WTC11 (cell line): ENCODE data around the gene WNT1. TPM values are rescaled to one million over a fixed set of nuclear protein-coding genes. Genes with fewer than 3 reads are reported as not detected.

ENCODE experiments used
- ATAC-seq: fragments of 200-7000 bp; cut with Tn5 transposase; 2 replicates; pipeline ENCODE4 v1.10.0; 2021; ENCODE audit warnings: mild to moderate bottlenecking, moderate library complexity
- CTCF ChIA-PET: fragments of 300-600 bp; sonication (Branson Sonifier 250); formaldehyde crosslinking; loops from one replicate; lab custom pipeline; 2021; ENCODE audit warnings: antibody characterized with exemption; lab: Charles Lee
- POLR2A ChIA-PET: fragments of 350-600 bp; sonication (Branson Sonifier 250); formaldehyde crosslinking; loops from one replicate; lab custom pipeline; 2021; ENCODE audit warnings: antibody characterized with exemption; lab: Charles Lee
- DNase-seq: peaks from one replicate; pipeline ENCODE4 v3.0.0; 2021; ENCODE audit warnings: low spot score
- H3K27ac Mint-ChIP-seq: 2 replicates; pipeline ENCODE4 v1.8.0; 2021; ENCODE audit warnings: mixed read lengths
- H3K27me3 Mint-ChIP-seq: 2 replicates; pipeline ENCODE4 v1.8.0; 2021; ENCODE audit warnings: low read depth, mild to moderate bottlenecking, moderate library complexity, mixed read lengths
- H3K36me3 Mint-ChIP-seq: 2 replicates; pipeline ENCODE4 v1.8.0; 2021; ENCODE audit warnings: mixed read lengths
- H3K4me1 Mint-ChIP-seq: 2 replicates; pipeline ENCODE4 v1.8.0; 2022; ENCODE audit warnings: mixed read lengths
- H3K4me3 Mint-ChIP-seq: 2 replicates; pipeline ENCODE4 v1.8.0; 2021; ENCODE audit warnings: mild to moderate bottlenecking, moderate library complexity, mixed read lengths
- H3K9me3 Mint-ChIP-seq: 2 replicates; pipeline ENCODE4 v1.8.0; 2021; ENCODE audit warnings: mixed read lengths
- ATF6 ChIP-seq: sonication (generic); formaldehyde crosslinking; IDR thresholded peaks from 2 replicates; pipeline ENCODE4 v1.8.1; 2023; ENCODE audit warnings: mild to moderate bottlenecking, missing genetic modification reagents
- CREM ChIP-seq: sonication (generic); formaldehyde crosslinking; IDR thresholded peaks from 2 replicates; pipeline ENCODE4 v1.8.1; 2022; ENCODE audit warnings: mild to moderate bottlenecking, missing genetic modification reagents, moderate library complexity
- CTCF ChIP-seq: fragments of 200-600 bp; IDR thresholded peaks from 2 replicates; pipeline ENCODE4 v1.8.0; 2022; ENCODE audit warnings: antibody characterized with exemption
- FOXP4 ChIP-seq: sonication (generic); formaldehyde crosslinking; IDR thresholded peaks from 2 replicates; pipeline ENCODE4 v1.8.0; 2022; ENCODE audit warnings: mild to moderate bottlenecking, missing genetic modification reagents
- HMGXB4 ChIP-seq: sonication (generic); formaldehyde crosslinking; IDR thresholded peaks from 2 replicates; pipeline ENCODE4 v1.8.1; 2023; ENCODE audit warnings: mild to moderate bottlenecking, moderate library complexity, missing genetic modification reagents
- JAZF1 ChIP-seq: fragments of 250-450 bp; sonication (Bioruptor Pico); IDR thresholded peaks from 2 replicates; pipeline ENCODE4 v1.9.0; 2021; ENCODE audit warnings: moderate library complexity, mild to moderate bottlenecking, inconsistent platforms
- TEAD4 ChIP-seq: sonication (generic); formaldehyde crosslinking; IDR thresholded peaks from 2 replicates; pipeline ENCODE4 v1.8.0; 2022; ENCODE audit warnings: mild to moderate bottlenecking, missing genetic modification reagents
- TP53 ChIP-seq: sonication (generic); formaldehyde crosslinking; IDR thresholded peaks from 2 replicates; pipeline ENCODE4 v1.8.1; 2023; ENCODE audit warnings: mild to moderate bottlenecking, missing genetic modification reagents
- ZBTB21 ChIP-seq: sonication (generic); formaldehyde crosslinking; IDR thresholded peaks from 2 replicates; pipeline ENCODE4 v1.8.1; 2023; ENCODE audit warnings: mild to moderate bottlenecking, missing genetic modification reagents, borderline replicate concordance
- ZNF423 ChIP-seq: fragments of 250-450 bp; sonication (Bioruptor Pico); IDR thresholded peaks from 2 replicates; pipeline ENCODE4 v2.1.2; 2022; ENCODE audit warnings: mild to moderate bottlenecking, moderate library complexity
- total RNA-seq: library from RNA; stranded (reverse); gene quantifications from 3 replicates; pipeline ENCODE4 v1.2.3, GENCODE V29; 2021
- TF ChIP-seq, protein P1 (sequence below): sonication (generic); formaldehyde crosslinking; IDR thresholded peaks from 2 replicates; pipeline ENCODE4 v1.8.1; 2022; ENCODE audit warnings: low read depth, mild to moderate bottlenecking, moderate library complexity, missing genetic modification reagents, borderline replicate concordance
- TF ChIP-seq, protein P2 (sequence below): sonication (generic); formaldehyde crosslinking; IDR thresholded peaks from 2 replicates; pipeline ENCODE4 v1.8.1; 2022; ENCODE audit warnings: mild to moderate bottlenecking, moderate library complexity, missing genetic modification reagents
- TF ChIP-seq, protein P3 (sequence below): sonication (generic); formaldehyde crosslinking; IDR thresholded peaks from 2 replicates; pipeline ENCODE4 v1.8.0; 2022; ENCODE audit warnings: mild to moderate bottlenecking, missing genetic modification reagents
- TF ChIP-seq, protein P4 (sequence below): sonication (generic); formaldehyde crosslinking; conservative IDR thresholded peaks from 2 replicates; pipeline ENCODE4 v1.8.1; 2022; ENCODE audit warnings: mild to moderate bottlenecking, missing genetic modification reagents
- TF ChIP-seq, protein P5 (sequence below): sonication (generic); formaldehyde crosslinking; IDR thresholded peaks from 2 replicates; pipeline ENCODE4 v1.8.1; 2023; ENCODE audit warnings: mild to moderate bottlenecking, missing genetic modification reagents, moderate library complexity
- TF ChIP-seq, protein P6 (sequence below): sonication (generic); formaldehyde crosslinking; IDR thresholded peaks from 2 replicates; pipeline ENCODE4 v1.8.0; 2022; ENCODE audit warnings: mild to moderate bottlenecking, missing genetic modification reagents

The WNT1 gene
- total RNA-seq, 1 experiment from 2014 or later: not detected

DNA sequence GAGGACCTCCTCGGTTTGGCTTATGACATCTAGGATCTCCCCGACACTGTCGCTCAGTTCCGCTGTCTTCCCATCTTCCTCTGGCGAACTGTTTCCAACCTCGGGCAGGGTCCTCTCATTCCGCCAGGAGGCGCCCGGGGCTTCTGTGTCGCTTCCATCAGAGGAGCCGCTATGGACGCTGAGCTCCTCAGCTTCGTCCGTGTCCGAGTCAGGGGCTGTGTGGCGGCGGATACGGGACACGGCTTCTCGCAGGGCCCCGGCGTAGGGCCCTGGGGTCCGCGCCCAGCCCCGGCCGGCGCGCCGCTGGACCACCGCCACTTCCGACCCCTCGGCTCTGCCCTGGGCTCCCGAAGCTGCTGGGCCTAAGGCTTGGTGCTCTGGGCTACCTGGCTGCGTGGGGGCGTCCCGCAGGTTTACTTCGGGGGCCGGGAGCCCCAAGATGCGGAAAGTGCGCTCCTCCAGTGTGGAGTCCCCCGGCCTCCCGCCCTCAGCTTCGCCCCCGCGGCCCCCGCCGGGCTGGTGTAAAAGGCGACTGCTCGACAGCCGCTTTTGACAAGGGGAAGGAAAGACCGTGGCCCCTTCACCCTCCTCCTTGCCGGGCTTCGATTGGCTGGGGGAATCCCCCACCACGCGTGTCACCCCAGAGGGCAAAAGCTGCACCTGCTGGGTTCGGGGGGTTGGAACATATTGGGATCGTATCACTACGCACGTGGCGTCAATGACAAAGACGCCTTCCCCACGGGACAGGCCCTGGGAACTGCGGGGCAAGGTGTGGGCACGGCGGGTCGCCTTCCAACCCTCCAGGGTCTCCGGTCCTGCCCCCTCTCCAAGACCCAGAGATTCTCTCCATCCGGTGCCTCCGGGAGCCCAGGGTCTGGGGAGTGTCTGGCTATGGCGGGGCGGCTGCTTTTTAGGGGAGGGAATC is 18.9 kb downstream of the WNT1 start:
- CTCF ChIA-PET: interaction anchor here (0.6 to 11.9 kb wide), 61 partner anchors 8 to 1209 kb away, joined by 3 to 237 read pairs (median 6); partner anchors contain the start of genes ADCY6, ARF3, C1QL4 and CACNB3
- Mint-ChIP-seq H3K27me3 (peaks cover 89% of the 10 kb centered on the region), H3K9me3 (no peaks in the 10 kb centered on the region), H3K4me1 (peaks cover 18% of the 10 kb centered on the region), H3K36me3 (peaks cover 2% of the 10 kb centered on the region), H3K4me3 (peak overlapping the region; percentile 64), H3K27ac (no peak overlapping the region)
- ATAC-seq (peak; percentile 43), DNase-seq (peak; percentile 85)
- POLR2A ChIA-PET: interaction anchor here (0.6 to 1.0 kb wide), 6 partner anchors 17 to 300 kb away, joined by 3 to 8 read pairs (median 3); partner anchors contain the start of genes ARF3 and PRKAG1
- TF ChIP-seq, protein P1, sequence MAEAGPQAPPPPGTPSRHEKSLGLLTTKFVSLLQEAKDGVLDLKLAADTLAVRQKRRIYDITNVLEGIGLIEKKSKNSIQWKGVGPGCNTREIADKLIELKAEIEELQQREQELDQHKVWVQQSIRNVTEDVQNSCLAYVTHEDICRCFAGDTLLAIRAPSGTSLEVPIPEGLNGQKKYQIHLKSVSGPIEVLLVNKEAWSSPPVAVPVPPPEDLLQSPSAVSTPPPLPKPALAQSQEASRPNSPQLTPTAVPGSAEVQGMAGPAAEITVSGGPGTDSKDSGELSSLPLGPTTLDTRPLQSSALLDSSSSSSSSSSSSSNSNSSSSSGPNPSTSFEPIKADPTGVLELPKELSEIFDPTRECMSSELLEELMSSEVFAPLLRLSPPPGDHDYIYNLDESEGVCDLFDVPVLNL (CRISPR knock-in tag): no peak
- TF ChIP-seq TP53 (CRISPR knock-in tag): 0 out of 2 replicates have a peak, but pooled peaks have one; percentile 33
- 0 out of 2 replicates have a peak, but pooled peaks have one; percentile 42 for TF ChIP-seq CREM (CRISPR knock-in tag)
- TF ChIP-seq HMGXB4 (CRISPR knock-in tag): peak; percentile 51; the same call in 1 of the 2 replicates
- TF ChIP-seq JAZF1 (CRISPR knock-in tag): no peak
- TF ChIP-seq CTCF: peak; percentile 45
- TF ChIP-seq, protein P2, sequence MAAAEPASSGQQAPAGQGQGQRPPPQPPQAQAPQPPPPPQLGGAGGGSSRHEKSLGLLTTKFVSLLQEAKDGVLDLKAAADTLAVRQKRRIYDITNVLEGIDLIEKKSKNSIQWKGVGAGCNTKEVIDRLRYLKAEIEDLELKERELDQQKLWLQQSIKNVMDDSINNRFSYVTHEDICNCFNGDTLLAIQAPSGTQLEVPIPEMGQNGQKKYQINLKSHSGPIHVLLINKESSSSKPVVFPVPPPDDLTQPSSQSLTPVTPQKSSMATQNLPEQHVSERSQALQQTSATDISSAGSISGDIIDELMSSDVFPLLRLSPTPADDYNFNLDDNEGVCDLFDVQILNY (CRISPR knock-in tag): 0 out of 2 replicates have a peak, but pooled peaks have one; percentile 38
- TF ChIP-seq, all 79 proteins: peak for 5

DNA sequence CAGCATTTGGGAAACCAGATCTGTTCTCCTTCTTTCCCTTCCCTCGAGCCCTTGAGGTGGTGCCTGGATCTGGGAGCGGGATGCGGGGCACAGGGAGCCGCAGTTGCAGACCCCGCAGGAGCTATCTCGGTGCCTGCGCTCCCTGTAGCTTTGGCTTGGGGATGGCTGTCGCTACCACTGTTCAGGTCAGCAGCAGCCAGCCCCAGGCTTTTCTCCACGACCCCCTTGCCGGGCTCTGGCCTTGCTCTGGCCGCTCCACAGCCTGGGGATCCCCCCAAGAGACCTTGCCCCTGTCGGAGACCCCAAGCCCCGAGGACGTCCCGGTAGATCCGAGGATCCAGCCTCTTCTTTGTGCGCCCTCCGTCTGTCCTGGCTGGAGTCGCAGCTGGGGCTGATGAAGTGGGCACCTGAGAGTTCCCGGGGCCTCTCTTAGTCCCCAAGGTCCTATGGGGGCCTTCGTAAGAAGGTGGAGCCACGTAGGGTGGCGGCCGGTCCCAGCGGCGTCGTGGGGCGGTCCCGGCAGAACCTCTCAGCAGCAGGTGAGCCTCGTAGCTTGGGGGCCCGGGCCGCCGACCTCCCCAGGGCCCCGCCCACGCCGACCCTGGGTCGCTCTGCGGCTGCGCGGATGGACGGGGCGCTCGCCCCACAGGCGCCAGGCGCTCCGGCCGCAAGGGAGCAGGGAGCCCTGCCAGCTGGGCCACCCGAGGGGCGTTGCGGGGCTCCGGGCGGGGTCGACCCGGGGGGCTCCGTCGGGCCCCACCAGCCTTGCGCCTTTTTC is 19.8 kb downstream of the WNT1 start:
- DNase-seq (no peak), ATAC-seq (peak; percentile 25)
- TF ChIP-seq ZBTB21 (CRISPR knock-in tag) (no peak), ATF6 (no peak), JAZF1 (CRISPR knock-in tag) (no peak), TEAD4 (CRISPR knock-in tag) (peak; percentile 49; the same call in 1 of the 2 replicates), FOXP4 (no peak), ZNF423 (CRISPR knock-in tag) (no peak)
- TF ChIP-seq, protein P3, sequence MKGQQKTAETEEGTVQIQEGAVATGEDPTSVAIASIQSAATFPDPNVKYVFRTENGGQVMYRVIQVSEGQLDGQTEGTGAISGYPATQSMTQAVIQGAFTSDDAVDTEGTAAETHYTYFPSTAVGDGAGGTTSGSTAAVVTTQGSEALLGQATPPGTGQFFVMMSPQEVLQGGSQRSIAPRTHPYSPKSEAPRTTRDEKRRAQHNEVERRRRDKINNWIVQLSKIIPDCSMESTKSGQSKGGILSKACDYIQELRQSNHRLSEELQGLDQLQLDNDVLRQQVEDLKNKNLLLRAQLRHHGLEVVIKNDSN (CRISPR knock-in tag): peak; percentile 35; the same call in 1 of the 2 replicates
- TF ChIP-seq, protein P4, sequence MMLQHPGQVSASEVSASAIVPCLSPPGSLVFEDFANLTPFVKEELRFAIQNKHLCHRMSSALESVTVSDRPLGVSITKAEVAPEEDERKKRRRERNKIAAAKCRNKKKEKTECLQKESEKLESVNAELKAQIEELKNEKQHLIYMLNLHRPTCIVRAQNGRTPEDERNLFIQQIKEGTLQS (CRISPR knock-in tag): no peak
- TF ChIP-seq, protein P5, sequence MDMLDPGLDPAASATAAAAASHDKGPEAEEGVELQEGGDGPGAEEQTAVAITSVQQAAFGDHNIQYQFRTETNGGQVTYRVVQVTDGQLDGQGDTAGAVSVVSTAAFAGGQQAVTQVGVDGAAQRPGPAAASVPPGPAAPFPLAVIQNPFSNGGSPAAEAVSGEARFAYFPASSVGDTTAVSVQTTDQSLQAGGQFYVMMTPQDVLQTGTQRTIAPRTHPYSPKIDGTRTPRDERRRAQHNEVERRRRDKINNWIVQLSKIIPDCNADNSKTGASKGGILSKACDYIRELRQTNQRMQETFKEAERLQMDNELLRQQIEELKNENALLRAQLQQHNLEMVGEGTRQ (CRISPR knock-in tag): no peak
- TF ChIP-seq, protein P6, sequence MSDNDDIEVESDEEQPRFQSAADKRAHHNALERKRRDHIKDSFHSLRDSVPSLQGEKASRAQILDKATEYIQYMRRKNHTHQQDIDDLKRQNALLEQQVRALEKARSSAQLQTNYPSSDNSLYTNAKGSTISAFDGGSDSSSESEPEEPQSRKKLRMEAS (CRISPR knock-in tag): 0 out of 2 replicates have a peak, but pooled peaks have one; percentile 35
- POLR2A ChIA-PET: interaction anchor here (0.7 to 1.5 kb wide), 3 partner anchors 17 to 40 kb away, joined by 3 to 5 read pairs (median 3); partner anchors contain the start of gene ARF3
- peaks cover 18% of the 10 kb centered on the region for H3K4me1 Mint-ChIP-seq
- no peak overlapping the region for H3K27ac Mint-ChIP-seq
- peaks cover 6% of the 10 kb centered on the region for H3K36me3 Mint-ChIP-seq
- H3K9me3 Mint-ChIP-seq: no peaks in the 10 kb centered on the region
- CTCF ChIA-PET: interaction anchor here (0.6 to 11.9 kb wide), 45 partner anchors 8 to 349 kb away, joined by 3 to 237 read pairs (median 7); partner anchors contain the start of genes ARF3, C1QL4, DDX23 and DNAJC22
- H3K27me3 Mint-ChIP-seq: peaks cover 90% of the 10 kb centered on the region
- peak overlapping the region; percentile 64 for H3K4me3 Mint-ChIP-seq
